Colon (tissue), 2 donors: ENCODE data around the gene REEP3.
"Not testable (repeated sequence)": the region's sequence is repeated elsewhere in the genome, so short reads cannot be mapped to it uniquely, and the experiment has no call there.

Experiments
- FAIRE-seq: peaks from 2 replicates; lab custom pipeline; 2012; peaks lifted over from hg19 to GRCh38; lab: Jason Lieb, UNC
- donor health status: control.
- donor health status: control.

Gene REEP3

GRCh38 chr10:63549810-63550209 is 28.6 kb downstream of the REEP3 start:
- FAIRE-seq: no peak

- no peak for FAIRE-seq
Observed at GRCh38 chr10:63553031-63553430, 31.8 kb downstream of the REEP3 start.

- no peak for FAIRE-seq
Observed at GRCh38 chr10:63553473-63553872, 32.3 kb downstream of the REEP3 start.

GRCh38 chr10:63554657-63555056 is 33.5 kb downstream of the REEP3 start:
- no peak for FAIRE-seq

- FAIRE-seq: no peak
Observed at GRCh38 chr10:63555330-63555729, 34.1 kb downstream of the REEP3 start.

- no peak for FAIRE-seq
Observed at GRCh38 chr10:63558132-63558784, 37.1 kb downstream of the REEP3 start.

- FAIRE-seq: no peak
Observed at GRCh38 chr10:63561341-63561740, 40.1 kb downstream of the REEP3 start.

GRCh38 chr10:63562391-63562790 is 41.2 kb downstream of the REEP3 start:
- FAIRE-seq: no peak

GRCh38 chr10:63562857-63563256 is 41.7 kb downstream of the REEP3 start:
- FAIRE-seq: no peak

GRCh38 chr10:63563623-63564022 is 42.4 kb downstream of the REEP3 start:
- no peak for FAIRE-seq

- FAIRE-seq: not testable (repeated sequence)
Observed at GRCh38 chr10:63564731-63565130, 43.5 kb downstream of the REEP3 start.

- FAIRE-seq: no peak
Observed at GRCh38 chr10:63573068-63573697, 52.0 kb downstream of the REEP3 start.

- no peak for FAIRE-seq
Observed at GRCh38 chr10:63574011-63574410, 52.8 kb downstream of the REEP3 start.

GRCh38 chr10:63576501-63576900 is 55.3 kb downstream of the REEP3 start:
- FAIRE-seq: no peak

GRCh38 chr10:63578501-63578900 is 57.3 kb downstream of the REEP3 start:
- no peak for FAIRE-seq

- FAIRE-seq: no peak
Observed at GRCh38 chr10:63579371-63580014, 58.3 kb downstream of the REEP3 start.

- FAIRE-seq: no peak
Observed at GRCh38 chr10:63582690-63583089, 61.5 kb downstream of the REEP3 start.

- no peak for FAIRE-seq
Observed at GRCh38 chr10:63583397-63583796, 62.2 kb downstream of the REEP3 start.

GRCh38 chr10:63583909-63584724 is 62.9 kb downstream of the REEP3 start:
- FAIRE-seq: no peak

GRCh38 chr10:63584725-63585035 is 63.5 kb downstream of the REEP3 start:
- no peak for FAIRE-seq

GRCh38 chr10:63585041-63585440 is 63.8 kb downstream of the REEP3 start:
- no peak for FAIRE-seq

GRCh38 chr10:63586043-63586442 is 64.8 kb downstream of the REEP3 start:
- no peak for FAIRE-seq

GRCh38 chr10:63587191-63587590 is 66.0 kb downstream of the REEP3 start:
- FAIRE-seq: no peak
